ENCODE measurements around the gene ZNF608.

The ZNF608 gene

DNA sequence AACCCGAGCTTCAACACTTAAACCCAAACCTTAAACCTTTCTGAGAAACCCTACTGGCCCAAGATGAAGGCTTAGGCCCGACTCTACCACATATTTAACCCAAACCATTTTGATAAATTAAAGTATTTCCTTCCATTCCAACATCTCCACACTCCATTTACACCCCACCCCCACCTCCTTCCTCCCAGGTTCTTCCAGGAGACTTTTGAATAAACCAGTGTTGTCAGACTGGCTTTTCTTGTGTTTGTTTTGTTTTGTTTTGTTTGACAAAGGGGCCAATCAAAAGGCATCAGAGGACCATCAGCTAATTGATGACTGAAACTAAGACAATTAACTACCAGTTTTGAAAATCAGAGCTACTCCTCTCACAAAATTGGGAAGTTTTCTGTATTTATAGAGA lies 4.6 kb upstream of the ZNF608 start:
- no peak for TF ChIP-seq CTCF (IDR thresholded peaks at IDR 0.05; ENCODE audit: insufficient read depth, low read length, poor library complexity, severe bottlenecking)
- TF ChIP-seq EZH2phosphoT487 (conservative IDR thresholded peaks at IDR 0.05; ENCODE audit: low read length), result no peak
- Histone ChIP-seq H3K36me3 (ENCODE audit: low read length) (no peaks in the 10 kb centered on the region), H3K9ac (ENCODE audit: low read length) (no peak overlapping the region), H3K27me3 (ENCODE audit: low read length) (no peaks in the 10 kb centered on the region), H3F3A (ENCODE audit: insufficient read depth) (peaks cover 33% of the 10 kb centered on the region), H3K9me3 (ENCODE audit: insufficient read depth, low read length) (no peaks in the 10 kb centered on the region), H3K79me2 (ENCODE audit: insufficient read depth, low read length) (peaks cover 6% of the 10 kb centered on the region), H3K4me3 (ENCODE audit: insufficient read depth, low read length, poor library complexity, severe bottlenecking) (no peak overlapping the region), H3K9me2 (replicated peaks; ENCODE audit: insufficient read depth, low read length) (no peaks in the 10 kb centered on the region), H3K4me2 (ENCODE audit: low read depth, low read length, poor library complexity, severe bottlenecking) (no peak overlapping the region), H3K27ac (ENCODE audit: low read depth, low read length) (no peak overlapping the region), H2AFZ (ENCODE audit: low read depth, low read length, severe bottlenecking) (no peak overlapping the region), H4K20me1 (ENCODE audit: low read depth, low read length) (no peaks in the 10 kb centered on the region)

DNA sequence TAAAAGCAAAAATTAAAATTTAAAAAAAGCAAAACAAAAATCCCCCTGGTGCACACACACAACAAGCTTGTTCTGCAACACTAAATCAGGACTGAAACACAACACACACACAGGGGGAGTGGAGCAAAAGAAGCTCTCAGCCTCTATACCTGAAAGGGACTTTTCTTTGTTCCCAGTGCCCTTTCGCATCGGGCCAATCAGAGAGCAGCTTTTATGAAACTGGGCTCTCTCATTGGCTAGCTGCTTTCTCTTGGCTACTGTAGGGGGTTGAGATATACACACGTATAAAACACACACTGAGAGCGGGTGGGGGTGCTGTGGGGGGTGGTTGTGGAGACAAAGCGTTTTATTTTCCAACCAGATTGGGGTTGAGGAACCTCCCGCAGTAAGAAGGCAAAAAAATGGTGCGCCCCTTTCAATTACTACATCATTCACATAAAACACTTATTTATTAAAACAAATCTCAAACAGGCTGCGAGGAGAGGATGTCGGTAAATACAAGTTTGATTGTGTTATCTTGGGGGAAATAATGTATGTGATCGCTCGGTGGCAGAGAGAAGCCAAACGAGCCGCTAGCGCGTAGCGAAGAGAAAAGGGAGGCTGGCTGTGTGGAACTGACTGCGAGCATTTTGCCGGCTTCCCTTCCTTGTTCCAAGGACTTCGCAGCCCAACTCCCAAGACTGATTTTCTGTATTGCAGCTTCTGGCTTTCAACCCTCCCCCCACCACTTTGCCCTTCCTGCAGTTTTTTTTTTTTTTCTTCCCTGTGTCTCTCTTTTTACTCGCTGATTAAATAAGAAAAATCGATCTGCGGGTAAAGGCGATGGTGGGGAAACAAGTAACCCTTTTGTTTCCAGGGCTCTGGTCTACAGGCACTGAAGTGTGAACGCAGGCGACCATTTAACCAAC lies 2.5 kb upstream of the ZNF608 start:
- Histone ChIP-seq H3K27me3 (ENCODE audit: low read length) (no peaks in the 10 kb centered on the region), H3F3A (ENCODE audit: insufficient read depth) (peaks cover 34% of the 10 kb centered on the region), H3K4me2 (ENCODE audit: low read depth, low read length, poor library complexity, severe bottlenecking) (peak overlapping the region; percentile 96), H2AFZ (ENCODE audit: low read depth, low read length, severe bottlenecking) (peak overlapping the region; percentile 11), H3K36me3 (ENCODE audit: low read length) (no peaks in the 10 kb centered on the region), H3K9me3 (ENCODE audit: insufficient read depth, low read length) (no peaks in the 10 kb centered on the region), H3K79me2 (ENCODE audit: insufficient read depth, low read length) (peaks cover 27% of the 10 kb centered on the region), H3K9ac (ENCODE audit: low read length) (peak overlapping the region; percentile 89), H4K20me1 (ENCODE audit: low read depth, low read length) (no peaks in the 10 kb centered on the region), H3K27ac (ENCODE audit: low read depth, low read length) (peak overlapping the region; percentile 98), H3K4me3 (ENCODE audit: insufficient read depth, low read length, poor library complexity, severe bottlenecking) (peak overlapping the region; percentile 88), H3K9me2 (replicated peaks; ENCODE audit: insufficient read depth, low read length) (no peaks in the 10 kb centered on the region)
- no peak for TF ChIP-seq EZH2phosphoT487 (conservative IDR thresholded peaks at IDR 0.05; ENCODE audit: low read length)
- TF ChIP-seq CTCF (IDR thresholded peaks at IDR 0.05; ENCODE audit: insufficient read depth, low read length, poor library complexity, severe bottlenecking), result no peak

- no peak overlapping the region for H2AFZ ChIP-seq (ENCODE audit: low read depth, low read length, severe bottlenecking)
- peak overlapping the region; percentile 96 for H3K4me2 ChIP-seq (ENCODE audit: low read depth, low read length, poor library complexity, severe bottlenecking)
- no peaks in the 10 kb centered on the region for H3K27me3 ChIP-seq (ENCODE audit: low read length)
- H3K79me2 ChIP-seq (ENCODE audit: insufficient read depth, low read length), result peaks cover 36% of the 10 kb centered on the region
- no peaks in the 10 kb centered on the region for H4K20me1 ChIP-seq (ENCODE audit: low read depth, low read length)
- no peaks in the 10 kb centered on the region for H3K36me3 ChIP-seq (ENCODE audit: low read length)
- H3F3A ChIP-seq (ENCODE audit: insufficient read depth), result peaks cover 38% of the 10 kb centered on the region
- no peaks in the 10 kb centered on the region for H3K9me3 ChIP-seq (ENCODE audit: insufficient read depth, low read length)
- H3K27ac ChIP-seq (ENCODE audit: low read depth, low read length), result peak overlapping the region; percentile 98
- TF ChIP-seq CTCF (IDR thresholded peaks at IDR 0.05; ENCODE audit: insufficient read depth, low read length, poor library complexity, severe bottlenecking) (no peak), EZH2phosphoT487 (conservative IDR thresholded peaks at IDR 0.05; ENCODE audit: low read length) (no peak)
- peak overlapping the region; percentile 88 for H3K4me3 ChIP-seq (ENCODE audit: insufficient read depth, low read length, poor library complexity, severe bottlenecking)
- peak overlapping the region; percentile 89 for H3K9ac ChIP-seq (ENCODE audit: low read length)
- no peaks in the 10 kb centered on the region for H3K9me2 ChIP-seq (replicated peaks; ENCODE audit: insufficient read depth, low read length)
Measured at GRCh38 chr5:124747791-124748686, 1.6 kb upstream of the ZNF608 start.

All from SU-DHL-6 (cell line).